Measurements from ENCODE around the gene DLEU7. TPM values are rescaled to one million over a fixed set of nuclear protein-coding genes. Genes with fewer than 3 reads are reported as not detected.

DLEU7 gene
- total RNA-seq, 1 donor from 2014 or later: not detected

- DNase-seq (ENCODE audit: low read depth): no peak
These were observed 50.5 kb downstream of the DLEU7 start for GRCh38 chr13:50793026-50793425.

GRCh38 chr13:50788551-50789210, 54.8 kb downstream of the DLEU7 start:
- no peak for DNase-seq (ENCODE audit: low read depth)

GRCh38 chr13:50787316-50788195, 55.9 kb downstream of the DLEU7 start:
- DNase-seq (ENCODE audit: low read depth): no peak

GRCh38 chr13:50783717-50784290, 59.7 kb downstream of the DLEU7 start:
- no peak for DNase-seq (ENCODE audit: low read depth)

GRCh38 chr13:50783066-50783465, 60.4 kb downstream of the DLEU7 start:
- no peak for DNase-seq (ENCODE audit: low read depth)

GRCh38 chr13:50780201-50781015, 63.1 kb downstream of the DLEU7 start:
- no peak for DNase-seq (ENCODE audit: low read depth)

- no peak for DNase-seq (ENCODE audit: low read depth)
These were observed 63.9 kb downstream of the DLEU7 start for GRCh38 chr13:50779443-50780200.

Other genes starting within 250 kb of the DLEU7 start
- gene RNASEH2B, start 66.1 kb upstream of the DLEU7 start, total RNA-seq: 32.7 and 51.4 TPM in 2 replicates